DND-41 (cell line): ENCODE data around the gene TMEM51.

Source experiments
- ATAC-seq: fragments of 200-7000 bp; cut with Tn5 transposase; 3 replicates; pipeline ENCODE4 v1.9.1; 2021; ENCODE audit warnings: low read depth; ENCODE audit not compliant: insufficient read depth
- DNase-seq: peaks from one replicate; pipeline ENCODE4 v3.0.0-alpha.2; 2020
- H2AFZ ChIP-seq: 2 replicates; pipeline ENCODE4 v1.6.0; 2012; ENCODE audit warnings: low read depth, low read length
- H3K27ac ChIP-seq: 2 replicates; pipeline ENCODE4 v1.5.1; 2012; ENCODE audit warnings: low read length, inconsistent platforms
- H3K27me3 ChIP-seq: fragments of 200-600 bp; sonication (generic); 2 replicates; pipeline ENCODE4 v1.6.0; 2012; ENCODE audit warnings: low read length, mild to moderate bottlenecking, inconsistent platforms; ENCODE audit not compliant: insufficient read depth, poor library complexity
- H3K36me3 ChIP-seq: 2 replicates; pipeline ENCODE4 v1.5.1; 2012; ENCODE audit warnings: low read length, inconsistent platforms; ENCODE audit not compliant: insufficient read depth
- H3K4me1 ChIP-seq: 2 replicates; pipeline ENCODE4 v1.5.1; 2012; ENCODE audit warnings: mild to moderate bottlenecking, low read length; ENCODE audit not compliant: insufficient read depth
- H3K4me2 ChIP-seq: 2 replicates; pipeline ENCODE4 v1.6.0; 2012; ENCODE audit warnings: mild to moderate bottlenecking, moderate library complexity, low read length, inconsistent platforms; ENCODE audit not compliant: insufficient read depth
- H3K4me3 ChIP-seq, 2 experiments: fragments of 200-600 bp in 1 of 2; shearing (Covaris generic) in 1 of 2; 2 replicates each; pipeline ENCODE4 v1.5.1; 2012 to 2016; ENCODE audit warnings: inconsistent platforms in 2 of 2, low read length in 2 of 2, mild to moderate bottlenecking in 2 of 2, low read depth in 1 of 2, moderate library complexity in 1 of 2
- H3K79me2 ChIP-seq: 2 replicates; pipeline ENCODE4 v1.6.0; 2012; ENCODE audit warnings: low read length, inconsistent platforms; ENCODE audit not compliant: insufficient read depth
- H3K9ac ChIP-seq: 2 replicates; pipeline ENCODE4 v1.6.0; 2012; ENCODE audit warnings: low read depth, mild to moderate bottlenecking, inconsistent platforms, low read length, moderate library complexity
- H3K9me3 ChIP-seq: 2 replicates; pipeline ENCODE4 v1.5.1; 2012; ENCODE audit warnings: low read length, moderate library complexity, mild to moderate bottlenecking, inconsistent platforms; ENCODE audit not compliant: insufficient read depth, severe bottlenecking
- H4K20me1 ChIP-seq: 2 replicates; pipeline ENCODE4 v1.6.0; 2012; ENCODE audit warnings: low read length; ENCODE audit not compliant: insufficient read depth
- EZH2 ChIP-seq: IDR thresholded peaks from 3 replicates; pipeline ENCODE4 v1.6.1; 2012; ENCODE audit warnings: borderline replicate concordance, low read depth, mild to moderate bottlenecking, moderate library complexity, low read length, inconsistent platforms; ENCODE audit not compliant: severe bottlenecking
- TF ChIP-seq, protein P1 (sequence below): IDR thresholded peaks from 2 replicates; pipeline ENCODE4 v1.5.1; 2012; ENCODE audit warnings: borderline replicate concordance, low read length, moderate library complexity, mild to moderate bottlenecking; ENCODE audit not compliant: poor library complexity, severe bottlenecking; ENCODE audit errors: extremely low read depth

The TMEM51 gene

DNA sequence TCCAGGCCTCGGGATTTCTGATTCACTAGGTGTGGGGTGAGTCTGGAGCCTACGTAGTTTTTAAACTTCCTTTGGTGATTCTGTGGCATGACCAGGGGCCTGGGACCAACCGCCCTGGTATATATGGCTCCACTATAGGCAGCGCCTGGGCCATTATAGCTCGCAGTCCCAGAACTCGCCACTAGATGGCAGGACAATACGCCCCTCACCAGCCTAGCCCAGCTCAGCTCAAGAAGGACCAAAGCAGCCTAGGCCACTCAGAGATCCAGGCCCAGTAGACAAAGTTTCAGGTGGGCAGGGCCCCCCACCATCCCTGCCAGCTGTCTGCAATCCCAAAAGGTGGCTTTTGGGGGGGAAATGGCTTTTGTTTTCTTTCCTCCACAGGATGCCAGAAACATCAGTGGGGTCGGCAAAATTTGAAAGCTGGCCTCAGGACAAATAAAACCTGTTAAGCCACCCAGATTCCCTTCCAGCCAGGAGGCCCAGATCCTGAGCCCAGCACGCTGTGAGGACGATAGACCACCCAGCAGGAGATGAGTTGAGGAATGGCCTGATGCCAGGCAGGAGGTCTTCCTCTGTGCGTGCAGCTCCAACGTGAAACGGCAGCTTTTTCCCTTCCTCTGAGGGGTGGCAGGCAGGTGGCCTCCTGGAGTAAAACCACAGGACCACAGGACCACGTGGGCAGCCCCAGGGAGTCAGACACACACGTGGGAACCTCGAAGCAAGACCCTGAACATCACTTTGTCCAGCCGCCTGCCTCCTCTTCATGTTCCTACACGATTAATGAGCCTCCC lies 24.8 kb upstream of the TMEM51 start:
- Histone ChIP-seq H4K20me1 (no peaks in the 10 kb centered on the region), H3K27me3 (peaks cover 5% of the 10 kb centered on the region), H3K36me3 (no peaks in the 10 kb centered on the region), H3K4me3 (no peak overlapping the region), H3K9ac (no peak overlapping the region), H2AFZ (no peak overlapping the region), H3K4me1 (no peaks in the 10 kb centered on the region), H3K4me2 (no peak overlapping the region), H3K27ac (no peak overlapping the region), H3K79me2 (no peaks in the 10 kb centered on the region), H3K9me3 (no peaks in the 10 kb centered on the region)
- TF ChIP-seq, protein P1, sequence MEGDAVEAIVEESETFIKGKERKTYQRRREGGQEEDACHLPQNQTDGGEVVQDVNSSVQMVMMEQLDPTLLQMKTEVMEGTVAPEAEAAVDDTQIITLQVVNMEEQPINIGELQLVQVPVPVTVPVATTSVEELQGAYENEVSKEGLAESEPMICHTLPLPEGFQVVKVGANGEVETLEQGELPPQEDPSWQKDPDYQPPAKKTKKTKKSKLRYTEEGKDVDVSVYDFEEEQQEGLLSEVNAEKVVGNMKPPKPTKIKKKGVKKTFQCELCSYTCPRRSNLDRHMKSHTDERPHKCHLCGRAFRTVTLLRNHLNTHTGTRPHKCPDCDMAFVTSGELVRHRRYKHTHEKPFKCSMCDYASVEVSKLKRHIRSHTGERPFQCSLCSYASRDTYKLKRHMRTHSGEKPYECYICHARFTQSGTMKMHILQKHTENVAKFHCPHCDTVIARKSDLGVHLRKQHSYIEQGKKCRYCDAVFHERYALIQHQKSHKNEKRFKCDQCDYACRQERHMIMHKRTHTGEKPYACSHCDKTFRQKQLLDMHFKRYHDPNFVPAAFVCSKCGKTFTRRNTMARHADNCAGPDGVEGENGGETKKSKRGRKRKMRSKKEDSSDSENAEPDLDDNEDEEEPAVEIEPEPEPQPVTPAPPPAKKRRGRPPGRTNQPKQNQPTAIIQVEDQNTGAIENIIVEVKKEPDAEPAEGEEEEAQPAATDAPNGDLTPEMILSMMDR, result peak; percentile 95
- no peak for TF ChIP-seq EZH2
- DNase-seq, result peak; percentile 70
- ATAC-seq, result peak; percentile 99

GRCh38 chr1:15129944-15130343 lies 23.6 kb upstream of the TMEM51 start:
- no peak for TF ChIP-seq EZH2
- TF ChIP-seq, protein P1, result no peak
- DNase-seq (no peak), ATAC-seq (no peak)
- no peaks in the 10 kb centered on the region for H3K9me3 ChIP-seq
- H3K4me2 ChIP-seq, result no peak overlapping the region
- no peaks in the 10 kb centered on the region for H3K36me3 ChIP-seq
- no peak overlapping the region for H3K27ac ChIP-seq
- no peak overlapping the region for H3K9ac ChIP-seq
- peaks cover 9% of the 10 kb centered on the region for H3K27me3 ChIP-seq
- no peaks in the 10 kb centered on the region for H3K79me2 ChIP-seq
- no peaks in the 10 kb centered on the region for H3K4me1 ChIP-seq
- no peak overlapping the region for H2AFZ ChIP-seq
- no peak overlapping the region for H3K4me3 ChIP-seq
- H4K20me1 ChIP-seq, result no peaks in the 10 kb centered on the region

DNA sequence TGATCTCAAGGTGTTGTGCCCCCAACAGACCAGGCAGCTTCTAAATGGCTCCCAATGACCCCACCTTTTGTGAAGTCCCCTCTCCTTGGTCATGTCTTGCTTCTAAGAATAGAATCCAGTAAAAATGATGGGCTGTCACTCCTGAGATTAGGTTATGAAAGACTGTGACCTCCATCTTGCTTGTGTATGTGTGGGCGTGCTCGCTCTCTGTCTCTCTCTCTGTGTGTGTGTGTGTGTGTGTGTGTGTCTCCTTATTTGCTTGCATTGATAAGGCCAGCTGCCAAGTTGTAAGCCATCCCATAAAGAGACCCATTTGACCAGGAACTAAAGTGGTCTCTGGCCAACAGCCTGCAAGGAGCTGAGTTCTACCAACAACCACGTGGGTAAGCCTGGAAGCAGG lies 22.9 kb upstream of the TMEM51 start:
- Histone ChIP-seq H3K36me3 (no peaks in the 10 kb centered on the region), H3K27ac (no peak overlapping the region), H3K4me3 (no peak overlapping the region), H3K9ac (no peak overlapping the region), H2AFZ (no peak overlapping the region), H3K27me3 (peaks cover 9% of the 10 kb centered on the region), H3K9me3 (no peaks in the 10 kb centered on the region), H3K4me2 (no peak overlapping the region), H3K4me1 (no peaks in the 10 kb centered on the region), H3K79me2 (no peaks in the 10 kb centered on the region), H4K20me1 (no peaks in the 10 kb centered on the region)
- TF ChIP-seq EZH2, result no peak
- TF ChIP-seq, protein P1, result no peak
- ATAC-seq, result no peak
- no peak for DNase-seq
